ENCODE data around the gene BICC1.

The BICC1 gene

GRCh38 chr10:58486821-58487220 lies 25.9 kb upstream of the BICC1 start:
- no peak for DNase-seq (ENCODE audit: low read depth)
- H3K4me3 ChIP-seq (ENCODE audit: low read depth, low read length): no peak overlapping the region
- TF ChIP-seq, protein P1, sequence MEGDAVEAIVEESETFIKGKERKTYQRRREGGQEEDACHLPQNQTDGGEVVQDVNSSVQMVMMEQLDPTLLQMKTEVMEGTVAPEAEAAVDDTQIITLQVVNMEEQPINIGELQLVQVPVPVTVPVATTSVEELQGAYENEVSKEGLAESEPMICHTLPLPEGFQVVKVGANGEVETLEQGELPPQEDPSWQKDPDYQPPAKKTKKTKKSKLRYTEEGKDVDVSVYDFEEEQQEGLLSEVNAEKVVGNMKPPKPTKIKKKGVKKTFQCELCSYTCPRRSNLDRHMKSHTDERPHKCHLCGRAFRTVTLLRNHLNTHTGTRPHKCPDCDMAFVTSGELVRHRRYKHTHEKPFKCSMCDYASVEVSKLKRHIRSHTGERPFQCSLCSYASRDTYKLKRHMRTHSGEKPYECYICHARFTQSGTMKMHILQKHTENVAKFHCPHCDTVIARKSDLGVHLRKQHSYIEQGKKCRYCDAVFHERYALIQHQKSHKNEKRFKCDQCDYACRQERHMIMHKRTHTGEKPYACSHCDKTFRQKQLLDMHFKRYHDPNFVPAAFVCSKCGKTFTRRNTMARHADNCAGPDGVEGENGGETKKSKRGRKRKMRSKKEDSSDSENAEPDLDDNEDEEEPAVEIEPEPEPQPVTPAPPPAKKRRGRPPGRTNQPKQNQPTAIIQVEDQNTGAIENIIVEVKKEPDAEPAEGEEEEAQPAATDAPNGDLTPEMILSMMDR (conservative IDR thresholded peaks at IDR 0.05; ENCODE audit: low read depth, low read length): no peak

DNA sequence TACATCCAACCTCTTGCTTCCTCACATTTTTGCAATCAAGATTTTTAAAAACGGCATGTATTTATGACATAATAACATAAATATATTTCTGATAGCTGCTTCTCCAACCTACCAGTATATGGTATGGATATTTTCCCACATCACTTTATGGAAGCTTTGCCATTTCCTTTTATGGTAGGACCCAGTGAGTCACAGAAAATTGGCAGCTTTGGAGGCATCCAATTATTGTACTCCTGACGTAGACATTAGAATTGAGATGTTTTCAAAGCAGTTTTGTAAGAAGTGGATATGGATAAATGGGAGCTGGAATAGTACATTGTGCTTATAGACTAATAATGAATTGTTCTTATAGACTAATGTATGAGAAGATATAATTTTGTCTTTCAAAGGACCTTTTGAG lies 23.8 kb upstream of the BICC1 start:
- no peak for DNase-seq (ENCODE audit: low read depth)
- TF ChIP-seq, protein P1 (conservative IDR thresholded peaks at IDR 0.05; ENCODE audit: low read depth, low read length): no peak
- H3K4me3 ChIP-seq (ENCODE audit: low read depth, low read length): no peak overlapping the region

DNA sequence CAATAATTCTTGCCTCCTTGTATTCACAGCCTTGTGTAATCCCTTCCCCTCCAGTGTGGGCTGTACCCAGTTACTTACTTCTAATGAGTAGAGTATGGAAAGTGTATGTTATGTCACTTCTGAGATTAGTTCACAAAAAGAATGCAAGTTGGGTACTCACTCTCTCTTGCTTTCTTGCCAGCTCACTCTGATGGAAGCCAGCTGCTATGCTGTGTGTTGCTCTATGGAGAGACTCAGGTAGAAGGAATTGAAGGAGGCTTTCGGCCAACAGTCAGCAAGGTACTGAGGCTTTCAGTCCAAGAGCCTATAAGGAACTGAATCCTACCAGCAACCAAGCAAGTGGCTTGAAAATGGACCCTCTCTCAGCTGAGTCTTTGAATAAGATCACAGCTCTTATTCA lies 9.7 kb upstream of the BICC1 start:
- TF ChIP-seq, protein P1 (conservative IDR thresholded peaks at IDR 0.05; ENCODE audit: low read depth, low read length): no peak
- no peak overlapping the region for H3K4me3 ChIP-seq (ENCODE audit: low read depth, low read length)
- peak; percentile 14 for DNase-seq (ENCODE audit: low read depth)

GRCh38 chr10:58508316-58508715 lies 4.4 kb upstream of the BICC1 start:
- TF ChIP-seq, protein P1 (conservative IDR thresholded peaks at IDR 0.05; ENCODE audit: low read depth, low read length): no peak
- no peak overlapping the region for H3K4me3 ChIP-seq (ENCODE audit: low read depth, low read length)
- peak; percentile 67 for DNase-seq (ENCODE audit: low read depth)

- TF ChIP-seq, protein P1 (conservative IDR thresholded peaks at IDR 0.05; ENCODE audit: low read depth, low read length): no peak
- H3K4me3 ChIP-seq (ENCODE audit: low read depth, low read length): peak overlapping the region; percentile 80
- DNase-seq (ENCODE audit: low read depth): no peak
Measured at GRCh38 chr10:58511765-58512490, 744 bp upstream of the BICC1 start.

DNA sequence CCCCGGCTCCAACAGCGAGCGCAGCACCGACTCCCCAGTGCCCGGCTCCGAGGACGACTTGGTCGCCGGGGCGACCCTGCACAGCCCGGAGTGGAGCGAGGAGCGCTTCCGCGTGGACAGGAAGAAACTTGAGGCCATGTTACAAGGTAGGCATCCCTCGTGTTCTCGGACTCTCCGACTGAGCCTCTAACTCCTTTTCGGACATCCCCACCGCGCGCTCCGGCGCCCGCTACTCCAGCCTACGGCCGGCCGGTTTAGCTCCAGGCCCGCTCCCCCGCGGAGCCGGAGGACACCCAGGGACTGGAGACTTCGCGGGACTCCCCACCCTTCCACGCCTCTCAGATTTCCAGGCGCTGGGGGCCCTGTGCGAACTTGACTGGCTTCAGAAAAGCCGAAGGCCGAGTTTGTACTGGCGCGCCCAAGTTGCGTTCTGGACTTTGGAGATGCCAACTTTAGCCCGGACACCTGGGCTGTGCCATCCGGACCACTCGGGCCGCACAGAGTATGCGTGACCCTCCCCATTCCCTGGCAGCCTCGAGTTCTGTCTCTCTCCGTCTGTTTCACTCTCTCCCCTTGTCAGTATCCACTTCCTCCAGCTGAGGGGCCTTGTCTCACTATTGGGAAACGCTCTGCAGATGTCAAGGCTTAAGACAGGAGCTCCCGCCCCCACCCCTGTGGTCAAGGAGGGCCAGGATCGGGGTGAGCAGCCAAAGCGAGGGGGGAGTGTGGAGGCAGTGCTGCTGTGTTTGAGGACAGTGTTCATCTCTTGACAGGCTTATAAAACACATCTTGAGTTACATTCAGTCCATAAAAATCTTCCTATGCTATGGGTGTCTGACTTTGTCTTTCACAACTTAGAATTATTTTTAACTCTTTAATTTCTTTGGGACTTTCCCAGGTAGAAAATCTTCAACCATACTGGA lies 777 bp downstream of the BICC1 start:
- H3K4me3 ChIP-seq (ENCODE audit: low read depth, low read length): peak overlapping the region; percentile 80
- DNase-seq (ENCODE audit: low read depth): peak; percentile 88
- TF ChIP-seq, protein P1 (conservative IDR thresholded peaks at IDR 0.05; ENCODE audit: low read depth, low read length): no peak
